HepG2 (cell line): Measurements from ENCODE around the gene SYNDIG1. TPM values are rescaled to one million over a fixed set of nuclear protein-coding genes. Genes with fewer than 3 reads are reported as not detected.
"Not testable (repeated sequence)": the region's sequence is repeated elsewhere in the genome, so short reads cannot be mapped to it uniquely, and the experiment has no call there.

ENCODE experiments used
- ATAC-seq: fragments of 200-7000 bp; cut with Tn5 transposase; 3 replicates; pipeline ENCODE4 v1.9.1; 2020; ENCODE audit warnings: mild to moderate bottlenecking, moderate library complexity
- BruUV-seq: library from RNA; stranded (reverse); fragments of 400-500 nt; replicated peaks from 2 replicates; lab custom pipeline; 2021; lab: Mats Ljungman, UMichigan
- CTCF ChIA-PET: fragments of 300-600 bp; formaldehyde crosslinking; extraction: SDS; loops from one replicate; lab custom pipeline; 2021; ENCODE audit warnings: low total read pairs, inconsistent platforms, low intra/inter-chr PET ratio; lab: Yijun Ruan, JAX
- POLR2A ChIA-PET: fragments of 350-600 bp; sonication (Branson Sonifier 250); formaldehyde crosslinking; loops from one replicate; lab custom pipeline; 2020; ENCODE audit warnings: antibody characterized with exemption, inconsistent platforms; lab: Yijun Ruan, JAX
- DNase-seq: peaks from one replicate; pipeline ENCODE4 v3.0.0-alpha.2; 2015; ENCODE audit warnings: low spot score
- FAIRE-seq: peaks from 3 replicates; lab custom pipeline; 2011; peaks lifted over from hg19 to GRCh38; lab: Jason Lieb, UNC
- H2AFZ ChIP-seq: one replicate; pipeline ENCODE4 v1.6.1; 2011; ENCODE audit warnings: low read length, inconsistent platforms
- H3K27ac ChIP-seq: fragments of 300-600 bp; 3 replicates; pipeline ENCODE4 v1.8.0; 2011; ENCODE audit warnings: mixed run types, mild to moderate bottlenecking, mixed read lengths, low read length, inconsistent platforms; ENCODE audit not compliant: insufficient read depth; ENCODE audit errors: extremely low read length
- H3K27me3 ChIP-seq, 2 experiments: fragments of 200-600 bp in 1 of 2; 2 replicates in 1 of 2; 3 replicates in 1 of 2; pipeline versions ENCODE4 v1.6.0 to v1.8.0; 2011; ENCODE audit warnings: low read length in 2 of 2, mild to moderate bottlenecking in 2 of 2, moderate library complexity in 2 of 2, inconsistent platforms in 1 of 2; ENCODE audit not compliant: insufficient read depth in 2 of 2, control insufficient read depth in 1 of 2
- H3K36me3 ChIP-seq, 2 experiments: fragments of 200-600 bp in 1 of 2; replicated peaks in 1 of 2; 2 replicates in 1 of 2; 3 replicates in 1 of 2; pipeline versions ENCODE4 v1.5.1 to v1.8.0; 2011; ENCODE audit warnings: low read length in 2 of 2, inconsistent platforms in 1 of 2; ENCODE audit not compliant: insufficient read depth in 2 of 2, control insufficient read depth in 1 of 2
- H3K4me1 ChIP-seq: 2 replicates; pipeline ENCODE4 v1.5.1; 2012; ENCODE audit warnings: low read length, inconsistent platforms; ENCODE audit not compliant: insufficient read depth
- H3K4me2 ChIP-seq: 2 replicates; pipeline ENCODE4 v1.6.0; 2011; ENCODE audit warnings: low read depth, low read length, inconsistent platforms
- H3K4me3 ChIP-seq, 3 experiments: fragments of 200-600 bp in 1 of 3; sonication (generic), shearing (Covaris generic) in 1 of 3; replicated peaks in 1 of 3; 2 replicates each; pipeline ENCODE4 v1.5.1; 2011 to 2016; ENCODE audit warnings: low read length in 3 of 3, inconsistent platforms in 2 of 3, low read depth in 2 of 3, mild to moderate bottlenecking in 2 of 3, control low read depth in 1 of 3, mixed read lengths in 1 of 3; ENCODE audit not compliant: insufficient read depth in 1 of 3
- H3K79me2 ChIP-seq: one replicate; pipeline ENCODE4 v1.6.1; 2011; ENCODE audit warnings: low read length, inconsistent platforms; ENCODE audit not compliant: insufficient read depth
- H3K9ac ChIP-seq: 2 replicates; pipeline ENCODE4 v1.6.0; 2011; ENCODE audit warnings: mild to moderate bottlenecking, low read depth, low read length, inconsistent platforms; ENCODE audit not compliant: insufficient read depth
- H3K9me3 ChIP-seq: 2 replicates; pipeline ENCODE4 v1.5.1; 2012; ENCODE audit warnings: mild to moderate bottlenecking, low read length
- H4K20me1 ChIP-seq: 2 replicates; pipeline ENCODE4 v1.6.0; 2011; ENCODE audit warnings: inconsistent platforms, mild to moderate bottlenecking, low read length, moderate library complexity; ENCODE audit not compliant: insufficient read depth
- CEBPB ChIP-seq: IDR thresholded peaks from 2 replicates; pipeline ENCODE4 v1.6.1; 2011; ENCODE audit warnings: low read depth, low read length, improper control_type of control experiment, borderline replicate concordance
- FOXA1 ChIP-seq, 2 experiments: fragments of 450-650 bp in 1 of 2; sonication (generic) in 1 of 2; formaldehyde crosslinking in 1 of 2; IDR thresholded peaks; 2 replicates each; pipeline versions ENCODE4 v1.4.0 to v1.6.1; 2016 to 2020; ENCODE audit warnings: missing genetic modification reagents in 1 of 2
- FOXA3 ChIP-seq: IDR thresholded peaks from 2 replicates; pipeline ENCODE4 v1.6.1; 2016; ENCODE audit warnings: missing genetic modification reagents, missing compliant biosample characterization
- MAFK ChIP-seq, 2 experiments: IDR thresholded peaks in 1 of 2; conservative IDR thresholded peaks in 1 of 2; 2 replicates each; pipeline ENCODE4 v1.6.1; 2011; ENCODE audit warnings: improper control_type of control experiment in 2 of 2, low read length in 2 of 2
- ZNF891 ChIP-seq: sonication (generic); formaldehyde crosslinking; IDR thresholded peaks from 2 replicates; pipeline ENCODE4 v1.5.0; 2020; ENCODE audit warnings: mild to moderate bottlenecking, missing genetic modification reagents
- WGBS: methylation state at CpG from one replicate; pipeline ENCODE4 v1.1.6; 2017; ENCODE audit warnings: low lambda C conversion rate; 5-methylcytosine and 5-hydroxymethylcytosine counted together
- in situ Hi-C: cut with HindIII; loops from 2 replicates; pipeline ENCODE4 v1.10.0; 2017; ENCODE audit warnings: low pct_unique_long_range_greater_than_20kb; ENCODE audit not compliant: extremely low pct_ligation_motif_present
- intact Hi-C: fragments of 100-400 bp; cut with micrococcal nuclease; formaldehyde crosslinking; loops from one replicate; pipeline ENCODE4 v1.10.0; 2022; ENCODE audit not compliant: unreplicated experiment
- polyA plus RNA-seq, 8 experiments: library from polyadenylated mRNA; depleted of rRNA in 3 of 8; stranded (reverse) in 7 of 8; unstranded in 1 of 8; fragments of >200 nt; fragmentation: Illumina TruSeq in 4 of 8; extraction: Trizol in 4 of 8; gene quantifications; 2 replicates each; pipeline versions ENCODE4 v1.2.1 to v1.2.3, GENCODE V29; 2011 to 2016; ENCODE audit warnings: low read depth in 4 of 8, missing spikeins in 1 of 8, mixed read lengths in 1 of 8; ENCODE audit not compliant: insufficient read depth in 1 of 8
- total RNA-seq, 5 experiments: library from RNA; depleted of rRNA; stranded (reverse); fragments of >200 nt; fragmentation: Illumina TruSeq; extraction: Trizol; gene quantifications; 2 replicates each; pipeline ENCODE4 v1.2.3, GENCODE V29; 2016; ENCODE audit warnings: low read depth in 1 of 5
- TF ChIP-seq, protein P1 (sequence below): sonication (generic); formaldehyde crosslinking; IDR thresholded peaks from 2 replicates; pipeline ENCODE4 v1.8.1; 2022; ENCODE audit warnings: mild to moderate bottlenecking, missing genetic modification reagents
- TF ChIP-seq, protein P2 (sequence below): sonication (generic); formaldehyde crosslinking; IDR thresholded peaks from 2 replicates; pipeline ENCODE4 v1.4.0; 2020; ENCODE audit warnings: mild to moderate bottlenecking, missing genetic modification reagents
- TF ChIP-seq, protein P3 (sequence below): sonication (generic); formaldehyde crosslinking; IDR thresholded peaks from 2 replicates; pipeline ENCODE4 v1.5.0; 2020; ENCODE audit warnings: missing genetic modification reagents

The SYNDIG1 gene
- total and polyA plus RNA-seq, 2 of the 13 experiments (the other 11 are each of a cell fraction or from before 2014, with no cell fraction given), result not detected

DNA sequence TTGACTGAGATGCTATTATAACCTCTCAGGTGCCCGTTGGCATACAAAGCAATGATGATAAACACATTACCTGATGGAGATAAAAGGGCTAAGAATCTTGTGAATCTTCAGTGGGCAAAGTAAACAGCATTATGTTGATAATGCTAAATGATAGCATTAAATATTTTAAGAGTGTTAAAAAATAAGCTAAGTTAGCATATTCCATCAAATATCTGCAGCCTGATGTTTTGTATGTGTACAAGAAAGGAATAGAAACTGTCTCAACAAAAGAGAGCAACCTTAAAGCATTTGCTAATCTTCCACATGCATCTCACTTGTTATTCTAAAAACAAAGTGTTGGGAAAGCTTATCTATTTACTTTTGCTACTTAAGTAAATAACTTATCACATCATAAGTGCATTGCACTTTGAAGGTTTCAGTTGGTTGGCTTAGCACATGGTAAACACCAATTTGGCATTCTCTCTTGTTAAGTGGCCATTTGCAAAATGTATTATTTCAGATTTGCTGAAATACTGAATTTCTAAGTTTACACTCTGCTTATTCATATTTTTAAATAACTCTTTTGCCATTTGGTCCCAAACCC lies 151.6 kb downstream of the SYNDIG1 start (continued):
- TF ChIP-seq FOXA1 (IDR thresholded peaks at IDR 0.05), result peak; percentile 58; the same call in 1 of the 2 replicates
- no peak for TF ChIP-seq FOXA1 (CRISPR knock-in tag; IDR thresholded peaks at IDR 0.05)
- TF ChIP-seq CEBPB, result no peak
- TF ChIP-seq, protein P1, sequence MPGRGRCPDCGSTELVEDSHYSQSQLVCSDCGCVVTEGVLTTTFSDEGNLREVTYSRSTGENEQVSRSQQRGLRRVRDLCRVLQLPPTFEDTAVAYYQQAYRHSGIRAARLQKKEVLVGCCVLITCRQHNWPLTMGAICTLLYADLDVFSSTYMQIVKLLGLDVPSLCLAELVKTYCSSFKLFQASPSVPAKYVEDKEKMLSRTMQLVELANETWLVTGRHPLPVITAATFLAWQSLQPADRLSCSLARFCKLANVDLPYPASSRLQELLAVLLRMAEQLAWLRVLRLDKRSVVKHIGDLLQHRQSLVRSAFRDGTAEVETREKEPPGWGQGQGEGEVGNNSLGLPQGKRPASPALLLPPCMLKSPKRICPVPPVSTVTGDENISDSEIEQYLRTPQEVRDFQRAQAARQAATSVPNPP, result no peak
- TF ChIP-seq, protein P2, sequence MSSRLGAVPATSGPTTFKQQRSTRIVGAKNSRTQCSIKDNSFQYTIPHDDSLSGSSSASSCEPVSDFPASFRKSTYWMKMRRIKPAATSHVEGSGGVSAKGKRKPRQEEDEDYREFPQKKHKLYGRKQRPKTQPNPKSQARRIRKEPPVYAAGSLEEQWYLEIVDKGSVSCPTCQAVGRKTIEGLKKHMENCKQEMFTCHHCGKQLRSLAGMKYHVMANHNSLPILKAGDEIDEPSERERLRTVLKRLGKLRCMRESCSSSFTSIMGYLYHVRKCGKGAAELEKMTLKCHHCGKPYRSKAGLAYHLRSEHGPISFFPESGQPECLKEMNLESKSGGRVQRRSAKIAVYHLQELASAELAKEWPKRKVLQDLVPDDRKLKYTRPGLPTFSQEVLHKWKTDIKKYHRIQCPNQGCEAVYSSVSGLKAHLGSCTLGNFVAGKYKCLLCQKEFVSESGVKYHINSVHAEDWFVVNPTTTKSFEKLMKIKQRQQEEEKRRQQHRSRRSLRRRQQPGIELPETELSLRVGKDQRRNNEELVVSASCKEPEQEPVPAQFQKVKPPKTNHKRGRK (CRISPR knock-in tag), result no peak
- peak; percentile 48 to 72; a peak in 3 of 4 replicates for TF ChIP-seq MAFK (conservative IDR thresholded peaks at IDR 0.05 in 1 of 2, IDR thresholded peaks at IDR 0.05 in 1 of 2; ENCODE audit: low read length in 2 of 2)
- no peak for TF ChIP-seq FOXA3 (CRISPR knock-in tag)
- TF ChIP-seq, protein P3, sequence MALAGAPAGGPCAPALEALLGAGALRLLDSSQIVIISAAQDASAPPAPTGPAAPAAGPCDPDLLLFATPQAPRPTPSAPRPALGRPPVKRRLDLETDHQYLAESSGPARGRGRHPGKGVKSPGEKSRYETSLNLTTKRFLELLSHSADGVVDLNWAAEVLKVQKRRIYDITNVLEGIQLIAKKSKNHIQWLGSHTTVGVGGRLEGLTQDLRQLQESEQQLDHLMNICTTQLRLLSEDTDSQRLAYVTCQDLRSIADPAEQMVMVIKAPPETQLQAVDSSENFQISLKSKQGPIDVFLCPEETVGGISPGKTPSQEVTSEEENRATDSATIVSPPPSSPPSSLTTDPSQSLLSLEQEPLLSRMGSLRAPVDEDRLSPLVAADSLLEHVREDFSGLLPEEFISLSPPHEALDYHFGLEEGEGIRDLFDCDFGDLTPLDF (CRISPR knock-in tag), result no peak

DNA sequence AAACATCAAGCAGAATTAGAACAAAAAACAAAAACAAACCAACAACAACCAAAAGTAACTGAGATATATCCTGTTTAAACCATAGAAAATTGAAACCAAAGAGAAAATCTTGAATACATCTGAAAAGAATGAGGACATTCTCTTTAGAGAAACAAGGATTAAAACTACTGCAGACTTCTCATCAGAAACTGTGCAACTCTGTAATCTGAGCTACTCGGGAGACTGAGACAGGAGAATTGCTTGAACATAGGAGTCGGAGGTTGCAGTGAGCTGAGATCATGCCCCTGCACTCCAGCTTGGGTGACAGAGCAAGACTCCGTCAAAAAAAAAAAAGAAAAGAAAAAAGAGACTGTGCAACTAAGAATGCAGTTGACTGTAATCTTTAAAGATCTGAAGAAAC lies 153.4 kb downstream of the SYNDIG1 start:
- DNase-seq (no peak), ATAC-seq (no peak), FAIRE-seq (no peak)
- Histone ChIP-seq H3K27ac (no peak overlapping the region), H3K79me2 (no peaks in the 10 kb centered on the region), H3K4me3 (no peak overlapping the region), H2AFZ (no peak overlapping the region), H3K27me3 (peaks cover 0 to under 1% of the 10 kb centered on the region in 2 experiments; a peak in 2 of 5 replicates), H4K20me1 (no peaks in the 10 kb centered on the region; the same call in 1 of the 2 replicates), H3K4me2 (no peak overlapping the region), H3K4me1 (no peaks in the 10 kb centered on the region), H3K9ac (no peak overlapping the region), H3K9me3 (no peaks in the 10 kb centered on the region), H3K36me3 (no peaks in the 10 kb centered on the region)
- BruUV-seq, result no TSS peak
- intact Hi-C loops (no loop called here), in situ Hi-C loops (no loop called here)
- CTCF ChIA-PET, result no interaction called here
- no peak for TF ChIP-seq ZNF891 (CRISPR knock-in tag)
- POLR2A ChIA-PET, result no interaction called here
- 8% methylated on average over 3 of the region's 3 CpGs for WGBS

DNA sequence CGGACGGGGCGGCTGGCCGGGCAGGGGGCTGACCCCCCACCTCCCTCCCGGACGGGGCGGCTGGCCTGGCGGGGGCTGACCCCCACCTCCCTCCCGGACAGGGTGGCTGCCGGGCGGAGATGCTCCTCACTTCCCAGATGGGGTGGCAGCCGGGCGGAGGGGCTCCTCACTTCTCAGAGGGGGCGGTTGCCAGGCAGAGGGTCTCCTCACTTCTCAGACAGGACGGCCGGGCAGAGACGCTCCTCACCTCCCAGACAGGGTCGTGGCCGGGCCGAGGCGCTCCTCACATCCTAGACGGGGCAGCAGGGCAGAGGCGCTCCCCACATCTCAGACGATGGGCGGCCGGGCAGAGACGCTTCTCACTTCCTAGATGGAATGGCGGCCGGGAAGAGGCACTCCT lies 156.7 kb downstream of the SYNDIG1 start:
- H2AFZ ChIP-seq, H3K4me1 ChIP-seq, DNase-seq, FAIRE-seq, ATAC-seq, in situ Hi-C loops, POLR2A ChIA-PET, H3K4me2 ChIP-seq, BruUV-seq, H3K9me3 ChIP-seq, H3K27ac ChIP-seq, H3K79me2 ChIP-seq, H3K4me3 ChIP-seq, H3K36me3 ChIP-seq, H3K9ac ChIP-seq, intact Hi-C loops, CTCF ChIA-PET, H4K20me1 ChIP-seq: not testable (repeated sequence)
- peaks cover 0 to 12% of the 10 kb centered on the region in 2 experiments; a peak in 3 of 5 replicates for H3K27me3 ChIP-seq
- WGBS, result 59% methylated on average over 16 of the region's 29 CpGs
